Esophagus squamous epithelium (tissue), 4 donors: ENCODE data around the gene DEXI.

Source experiments
- POLR2A ChIP-seq, 4 donors: fragments of 450-650 bp; IDR thresholded peaks; one replicate each; pipeline ENCODE4 v1.6.1; 2017; ENCODE audit warnings: antibody characterized with exemption in 4 of 4, mild to moderate bottlenecking in 4 of 4, moderate library complexity in 3 of 4
- TF ChIP-seq, protein P1 (sequence below), 6 experiments: fragments of 450-650 bp in 4 of 6; fragments of 200-600 bp in 2 of 6; sonication (generic) in 2 of 6; IDR thresholded peaks; one replicate each; pipeline ENCODE4 v1.5.1; 2016 to 2019; ENCODE audit warnings: antibody characterized with exemption in 6 of 6, mild to moderate bottlenecking in 4 of 6, moderate library complexity in 4 of 6

- no peak for TF ChIP-seq POLR2A (IDR thresholded peaks at IDR 0.05)
- TF ChIP-seq, protein P1, sequence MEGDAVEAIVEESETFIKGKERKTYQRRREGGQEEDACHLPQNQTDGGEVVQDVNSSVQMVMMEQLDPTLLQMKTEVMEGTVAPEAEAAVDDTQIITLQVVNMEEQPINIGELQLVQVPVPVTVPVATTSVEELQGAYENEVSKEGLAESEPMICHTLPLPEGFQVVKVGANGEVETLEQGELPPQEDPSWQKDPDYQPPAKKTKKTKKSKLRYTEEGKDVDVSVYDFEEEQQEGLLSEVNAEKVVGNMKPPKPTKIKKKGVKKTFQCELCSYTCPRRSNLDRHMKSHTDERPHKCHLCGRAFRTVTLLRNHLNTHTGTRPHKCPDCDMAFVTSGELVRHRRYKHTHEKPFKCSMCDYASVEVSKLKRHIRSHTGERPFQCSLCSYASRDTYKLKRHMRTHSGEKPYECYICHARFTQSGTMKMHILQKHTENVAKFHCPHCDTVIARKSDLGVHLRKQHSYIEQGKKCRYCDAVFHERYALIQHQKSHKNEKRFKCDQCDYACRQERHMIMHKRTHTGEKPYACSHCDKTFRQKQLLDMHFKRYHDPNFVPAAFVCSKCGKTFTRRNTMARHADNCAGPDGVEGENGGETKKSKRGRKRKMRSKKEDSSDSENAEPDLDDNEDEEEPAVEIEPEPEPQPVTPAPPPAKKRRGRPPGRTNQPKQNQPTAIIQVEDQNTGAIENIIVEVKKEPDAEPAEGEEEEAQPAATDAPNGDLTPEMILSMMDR (IDR thresholded peaks at IDR 0.05) = no peak
Observed at GRCh38 chr16:10916534-10916933, 25.7 kb downstream of the DEXI start.
